ENCODE results near the gene CSTF3. TPM values are rescaled to one million over a fixed set of nuclear protein-coding genes. Genes with fewer than 3 reads are reported as not detected.
"Not testable (repeated sequence)": the region's sequence is repeated elsewhere in the genome, so short reads cannot be mapped to it uniquely, and the experiment has no call there.

Gene CSTF3
- total and polyA plus RNA-seq, 10 of the 15 experiments (the other 5 are each of a cell fraction or from before 2014, with no cell fraction given) = 25.4 to 63.5 (median 49.5) TPM

- FAIRE-seq; H3K4me3 ChIP-seq; H3K9me3 ChIP-seq (replicated peaks; ENCODE audit: control insufficient read depth, insufficient read depth, low read length); H2AFZ ChIP-seq (ENCODE audit: control insufficient read depth, low read depth, low read length); H3K4me2 ChIP-seq (ENCODE audit: control insufficient read depth, insufficient read depth); in situ Hi-C loops (cut with MboI); H3K4me1 ChIP-seq (ENCODE audit: control insufficient read depth, insufficient read depth, low read length); H3K27ac ChIP-seq (ENCODE audit: control insufficient read depth, insufficient read depth); ATAC-seq; BruUV-seq (replicated peaks); H3K79me2 ChIP-seq (ENCODE audit: control insufficient read depth, insufficient read depth, low read length); RAD21 ChIA-PET (ENCODE audit: unreplicated experiment); intact Hi-C loops (cut with micrococcal nuclease; ENCODE audit: unreplicated experiment); POLR2A ChIA-PET; H3K9ac ChIP-seq (ENCODE audit: control insufficient read depth, insufficient read depth, low read length); DNase-seq (ENCODE audit: low read depth, low spot score); H3K27me3 ChIP-seq (replicated peaks in 1 of 2; ENCODE audit: control insufficient read depth in 2 of 2, insufficient read depth in 2 of 2, low read length in 1 of 2); H4K20me1 ChIP-seq (ENCODE audit: control insufficient read depth, insufficient read depth): not testable (repeated sequence)
- 98% methylated on average over 6 of the region's 6 CpGs for WGBS (ENCODE audit: insufficient coverage, insufficient replicate concordance, low lambda C conversion rate, missing lambda C conversion rate)
- ChIA-PET SMC1A (ENCODE audit: uncharacterized antibody, unreplicated experiment) (interaction anchor here (1.4 to 1.6 kb wide), 2 partner anchors 12 to 15 kb away, joined by 3 to 4 read pairs; no protein-coding TSS in a partner anchor), CTCF (interaction anchor here (1.4 kb wide), 1 partner anchor 10 kb away, joined by 3 read pairs; no protein-coding TSS in a partner anchor)
- peaks cover 0 to 13% of the 10 kb centered on the region in 2 experiments; a peak in 3 of 4 replicates for H3K36me3 ChIP-seq (ENCODE audit: control insufficient read depth in 2 of 2, insufficient read depth in 2 of 2, low read length in 1 of 2)
Measured at GRCh38 chr11:33048701-33049100, 112.6 kb downstream of the CSTF3 start.

GRCh38 chr11:33045551-33046255 is 115.6 kb downstream of the CSTF3 start:
- BruUV-seq (replicated peaks) = no TSS peak
- no peak overlapping the region for H3K27ac ChIP-seq (ENCODE audit: control insufficient read depth, insufficient read depth)
- in situ Hi-C loops (cut with MboI) (no loop called here), intact Hi-C loops (cut with micrococcal nuclease; ENCODE audit: unreplicated experiment) (no loop called here)
- ChIA-PET RAD21 (ENCODE audit: unreplicated experiment) (no interaction called here), POLR2A (interaction anchor here (0.6 kb wide), 1 partner anchor 80 kb away, joined by 3 read pairs; no protein-coding TSS in a partner anchor), SMC1A (ENCODE audit: uncharacterized antibody, unreplicated experiment) (interaction anchor here (0.7 to 1.5 kb wide), 6 partner anchors 9 to 205 kb away, joined by 3 to 6 read pairs (median 3); no protein-coding TSS in a partner anchor), CTCF (interaction anchor here (0.8 to 1.5 kb wide), 5 partner anchors 9 to 237 kb away, joined by 3 to 5 read pairs (median 3); no protein-coding TSS in a partner anchor)
- H2AFZ ChIP-seq (ENCODE audit: control insufficient read depth, low read depth, low read length) = no peak overlapping the region
- no peak overlapping the region for H3K9ac ChIP-seq (ENCODE audit: control insufficient read depth, insufficient read depth, low read length)
- no peaks in the 10 kb centered on the region for H3K9me3 ChIP-seq (replicated peaks; ENCODE audit: control insufficient read depth, insufficient read depth, low read length)
- H3K4me3 ChIP-seq = no peak overlapping the region
- no peaks in the 10 kb centered on the region for H4K20me1 ChIP-seq (ENCODE audit: control insufficient read depth, insufficient read depth)
- no peak for FAIRE-seq
- no peak for ATAC-seq
- no peak for DNase-seq (ENCODE audit: low read depth, low spot score)
- TF ChIP-seq NKRF (conservative IDR thresholded peaks at IDR 0.05) (no peak), CEBPZ (IDR thresholded peaks at IDR 0.05; ENCODE audit: low read depth, low read length) (no peak), ZNF687 (IDR thresholded peaks at IDR 0.05) (no peak)
- WGBS (ENCODE audit: insufficient coverage, insufficient replicate concordance, low lambda C conversion rate, missing lambda C conversion rate) = 92% methylated on average over 8 of the region's 8 CpGs
- no peaks in the 10 kb centered on the region for H3K27me3 ChIP-seq (replicated peaks in 1 of 2; ENCODE audit: control insufficient read depth in 2 of 2, insufficient read depth in 2 of 2, low read length in 1 of 2)
- H3K4me1 ChIP-seq (ENCODE audit: control insufficient read depth, insufficient read depth, low read length) = no peaks in the 10 kb centered on the region
- H3K36me3 ChIP-seq (ENCODE audit: control insufficient read depth in 2 of 2, insufficient read depth in 2 of 2, low read length in 1 of 2) = peaks cover 0 to 10% of the 10 kb centered on the region in 2 experiments; a peak in 3 of 4 replicates
- no peak overlapping the region for H3K4me2 ChIP-seq (ENCODE audit: control insufficient read depth, insufficient read depth)
- H3K79me2 ChIP-seq (ENCODE audit: control insufficient read depth, insufficient read depth, low read length) = peaks cover 6% of the 10 kb centered on the region

All from GM12878 (cell line).